HG03175 (cell line): ENCODE measurements around the gene RAB39B.

Source experiments
- ATAC-seq: cut with Tn5 transposase; IDR thresholded peaks from one replicate; pipeline ENCODE4 v1.9.1; 2021; ENCODE audit warnings: mild to moderate bottlenecking, moderate library complexity; ENCODE audit not compliant: unreplicated experiment

The RAB39B gene

GRCh38 chrX:155216179-155216939 is 47.9 kb downstream of the RAB39B start, which contains the start of gene VBP1:
Gene VBP1, plus strand, starts transcription at chrX:155216460. Its CDS starts 23 bp downstream, at chrX:155216483.
- ATAC-seq = peak; percentile 97

- peak; percentile 40 for ATAC-seq
Observed at GRCh38 chrX:155215443-155216178, 48.7 kb downstream of the RAB39B start.

GRCh38 chrX:155213731-155214130 is 50.6 kb downstream of the RAB39B start:
- no peak for ATAC-seq

- ATAC-seq = no peak
Observed at GRCh38 chrX:155211208-155211607, 53.1 kb downstream of the RAB39B start.
